Muscle layer of duodenum (tissue), 2 donors: ENCODE data around the gene ADD3.

Experiments used
- H3K27ac ChIP-seq: one replicate; pipeline ENCODE4 v1.7.0; 2013; ENCODE audit warnings: mild to moderate bottlenecking, low read length
- H3K27me3 ChIP-seq: one replicate; pipeline ENCODE4 v1.7.0; 2013; ENCODE audit warnings: low read depth, mild to moderate bottlenecking, control low read depth, low read length
- H3K36me3 ChIP-seq, 2 donors: one replicate each; pipeline ENCODE4 v1.7.0; 2013; ENCODE audit warnings: low read length in 2 of 2, control low read depth in 1 of 2, mild to moderate bottlenecking in 1 of 2; ENCODE audit not compliant: insufficient read depth in 2 of 2, control insufficient read depth in 1 of 2
- H3K4me1 ChIP-seq, 2 donors: one replicate each; pipeline ENCODE4 v1.7.0; 2013; ENCODE audit warnings: low read length in 2 of 2, mild to moderate bottlenecking in 2 of 2, control low read depth in 1 of 2, moderate library complexity in 1 of 2; ENCODE audit not compliant: insufficient read depth in 2 of 2, control insufficient read depth in 1 of 2
- H3K4me3 ChIP-seq, 2 donors: one replicate each; pipeline ENCODE4 v1.7.0; 2013; ENCODE audit warnings: low read length in 2 of 2, low read depth in 1 of 2, mild to moderate bottlenecking in 1 of 2
- H3K9me3 ChIP-seq, 2 donors: one replicate each; pipeline ENCODE4 v1.7.0; 2013; ENCODE audit warnings: low read length in 2 of 2, control low read depth in 1 of 2, mild to moderate bottlenecking in 1 of 2; ENCODE audit not compliant: control insufficient read depth in 1 of 2
- donor health status: healthy.

ADD3 gene

DNA sequence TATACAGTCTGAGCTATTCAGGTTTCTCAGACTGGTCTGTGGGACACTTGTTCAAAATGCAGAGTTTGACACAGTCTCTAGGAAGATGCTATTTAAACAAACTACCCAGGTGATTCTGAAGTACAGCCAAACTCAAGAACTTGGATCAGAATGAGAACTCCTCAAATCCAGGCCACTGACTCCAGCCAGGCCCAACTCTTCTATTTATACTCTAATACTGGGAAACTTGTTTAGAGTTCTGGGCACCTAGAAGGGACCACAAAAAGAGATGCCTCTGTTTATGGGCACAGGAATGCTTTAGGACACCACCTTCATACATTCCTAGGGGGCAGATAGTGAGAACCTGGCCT is 40.1 kb upstream of the ADD3 start:
- peaks cover 0 to 3% of the 10 kb centered on the region in 2 donors for H3K4me1 ChIP-seq
- H3K27me3 ChIP-seq: no peaks in the 10 kb centered on the region
- no peaks in the 10 kb centered on the region for H3K36me3 ChIP-seq
- H3K9me3 ChIP-seq: no peaks in the 10 kb centered on the region
- no peak overlapping the region for H3K4me3 ChIP-seq
- H3K27ac ChIP-seq: peak overlapping the region; percentile 19

DNA sequence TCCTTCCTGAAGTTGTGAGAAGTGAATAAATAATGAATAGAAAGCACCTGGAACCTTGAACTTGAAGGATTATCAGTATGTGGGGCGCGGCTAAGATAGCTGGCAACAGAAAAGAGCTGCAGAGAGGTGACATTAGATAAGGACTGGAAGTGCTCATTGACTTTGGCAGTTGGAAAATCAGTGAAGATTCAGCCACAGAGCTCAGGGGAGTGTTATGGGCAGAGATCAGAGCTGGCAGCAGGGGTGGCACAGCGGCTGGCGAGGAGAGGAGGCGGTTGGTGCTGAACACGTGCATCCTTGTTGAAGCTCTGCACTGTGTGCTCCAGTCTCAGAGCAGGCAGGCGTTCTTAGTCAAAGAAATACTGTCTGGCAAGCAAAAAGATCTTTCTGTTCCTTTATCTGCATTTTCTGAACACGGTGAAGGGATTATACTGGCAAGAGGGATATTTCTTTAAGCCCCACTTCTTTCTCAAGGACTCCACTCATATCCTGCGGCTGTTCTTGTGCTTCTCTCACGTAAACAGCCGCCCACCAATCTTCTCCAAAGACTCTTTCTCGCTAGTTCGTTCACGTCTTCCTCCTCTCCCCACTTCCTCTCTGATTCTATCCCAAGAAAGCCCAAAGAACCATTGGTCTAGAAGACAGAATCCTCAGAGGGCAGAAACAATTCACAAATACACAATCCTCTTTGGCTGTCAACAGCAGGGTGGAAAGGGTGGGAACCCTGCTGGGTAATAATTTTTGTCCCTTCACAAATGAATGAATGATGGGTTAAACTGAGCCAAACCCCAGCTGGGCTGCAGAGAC is 38.6 kb upstream of the ADD3 start:
- Histone ChIP-seq H3K27ac (peak overlapping the region; percentile 24), H3K27me3 (no peaks in the 10 kb centered on the region), H3K4me3 (peak overlapping the region in 1 of 2 donors; percentile 7), H3K36me3 (no peaks in the 10 kb centered on the region), H3K9me3 (no peaks in the 10 kb centered on the region), H3K4me1 (peaks cover 0 to 3% of the 10 kb centered on the region in 2 donors)

DNA sequence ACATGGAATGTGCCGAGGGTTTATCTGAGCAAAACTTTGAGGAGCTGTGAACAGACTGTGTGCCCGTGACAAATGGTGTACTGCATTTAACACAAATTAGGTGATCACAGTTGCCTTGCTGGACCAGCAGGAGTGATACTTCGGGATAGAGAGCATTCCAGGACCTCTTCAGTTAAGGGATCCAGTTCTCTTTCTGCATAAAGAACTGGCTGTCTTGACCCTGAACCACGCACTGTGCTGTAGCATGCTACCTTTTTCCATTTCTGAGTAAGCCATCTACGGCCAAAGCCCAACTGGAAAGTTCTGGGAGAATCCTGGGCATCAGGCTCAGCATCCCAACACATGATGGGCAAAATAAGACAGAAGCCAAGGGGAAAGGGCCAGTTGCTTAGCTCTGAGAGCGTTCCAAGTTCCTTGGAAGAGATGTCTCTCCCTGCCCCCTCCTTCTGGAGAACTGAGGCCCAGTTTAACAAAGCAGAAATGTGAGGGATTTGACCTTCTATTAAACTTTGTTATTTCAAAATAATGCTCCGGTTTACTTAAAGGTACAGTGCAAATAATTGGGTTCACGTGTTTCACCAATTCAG is 37.9 kb upstream of the ADD3 start:
- H3K4me1 ChIP-seq: peaks cover 0 to 3% of the 10 kb centered on the region in 2 donors
- no peak overlapping the region for H3K4me3 ChIP-seq
- H3K27ac ChIP-seq: peak overlapping the region; percentile 24
- H3K36me3 ChIP-seq: no peaks in the 10 kb centered on the region
- H3K27me3 ChIP-seq: no peaks in the 10 kb centered on the region
- no peaks in the 10 kb centered on the region for H3K9me3 ChIP-seq

DNA sequence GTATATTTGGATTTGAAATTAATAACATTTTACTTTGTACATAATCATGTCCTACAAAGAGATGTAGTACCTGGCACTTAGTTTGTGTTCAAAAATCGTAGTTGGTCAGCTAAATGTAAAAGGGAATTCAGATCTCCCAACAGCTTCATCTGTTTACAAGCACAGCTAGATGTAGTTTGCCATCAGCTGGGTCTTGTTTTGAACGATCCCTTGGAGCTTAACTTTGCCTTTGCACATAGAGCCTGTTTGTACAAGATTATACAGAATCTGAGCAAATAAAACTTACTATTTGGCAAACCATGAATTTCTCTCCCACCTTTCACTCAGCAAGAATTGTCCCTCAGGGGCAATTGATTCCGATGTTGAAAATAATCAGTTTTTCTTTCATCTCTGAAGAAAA is 36.1 kb upstream of the ADD3 start:
- no peak overlapping the region for H3K4me3 ChIP-seq
- H3K27ac ChIP-seq: no peak overlapping the region
- H3K4me1 ChIP-seq: peaks cover under 1 to 3% of the 10 kb centered on the region in 2 donors
- no peaks in the 10 kb centered on the region for H3K36me3 ChIP-seq
- no peaks in the 10 kb centered on the region for H3K27me3 ChIP-seq
- no peaks in the 10 kb centered on the region for H3K9me3 ChIP-seq

DNA sequence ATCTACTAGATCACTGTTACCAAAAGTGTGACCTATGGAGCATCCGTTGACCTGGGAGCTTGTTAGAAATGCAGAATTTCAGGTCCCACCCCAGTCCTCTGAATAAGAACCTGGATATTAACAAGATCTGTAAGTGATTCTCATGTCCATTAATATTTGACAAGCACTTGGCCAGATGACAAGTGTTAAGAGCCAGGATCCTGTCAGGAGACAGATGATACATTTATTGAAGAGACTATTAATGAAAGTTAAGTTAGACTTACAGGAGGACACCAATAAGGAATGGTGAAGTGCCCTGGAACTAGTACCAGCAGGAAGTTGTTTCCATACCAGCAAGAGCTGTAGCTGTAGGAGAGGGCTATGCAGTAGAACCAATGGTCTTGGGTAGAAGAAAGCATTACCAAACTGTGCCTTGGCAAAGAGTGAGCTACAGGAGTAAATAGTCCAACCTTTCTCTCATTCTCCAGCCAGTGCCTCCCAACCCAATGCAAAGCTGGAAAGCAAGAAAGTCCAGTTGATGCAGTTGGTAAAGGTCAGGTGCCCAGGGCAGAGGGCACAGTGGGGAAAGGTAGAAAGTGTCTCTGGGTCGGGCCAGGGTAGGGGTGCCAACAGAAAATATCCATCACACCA is 35.3 kb upstream of the ADD3 start:
- no peaks in the 10 kb centered on the region for H3K9me3 ChIP-seq
- H3K4me3 ChIP-seq: no peak overlapping the region
- peaks cover 3 to 4% of the 10 kb centered on the region in 2 donors for H3K4me1 ChIP-seq
- no peak overlapping the region for H3K27ac ChIP-seq
- H3K36me3 ChIP-seq: no peaks in the 10 kb centered on the region
- no peaks in the 10 kb centered on the region for H3K27me3 ChIP-seq

DNA sequence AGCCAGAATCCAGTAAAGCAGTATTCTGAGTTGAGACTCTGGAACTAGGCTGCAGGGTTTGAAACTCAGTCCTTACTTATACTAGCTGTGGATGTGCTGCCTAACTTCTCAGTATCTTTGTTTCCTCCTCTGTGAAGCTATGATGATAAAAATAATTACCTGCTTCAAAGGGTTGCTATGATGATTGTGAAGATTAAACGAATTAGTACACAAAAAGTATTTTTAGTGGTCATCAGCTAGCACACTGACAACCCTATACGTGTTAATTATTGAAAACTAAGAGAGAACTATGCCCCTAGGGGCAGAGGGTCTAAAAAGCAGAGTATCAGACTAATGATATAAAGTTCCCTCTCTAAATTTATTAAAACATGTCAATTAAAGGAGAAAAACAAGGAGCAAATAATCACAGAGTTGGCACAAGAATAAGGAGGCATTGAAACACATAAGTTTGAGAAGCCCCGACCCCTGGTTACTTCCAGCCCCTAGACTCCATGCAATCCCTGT is 34.4 kb upstream of the ADD3 start:
- Histone ChIP-seq H3K4me1 (peaks cover 0 to 4% of the 10 kb centered on the region in 2 donors), H3K36me3 (no peaks in the 10 kb centered on the region), H3K4me3 (no peak overlapping the region), H3K9me3 (no peaks in the 10 kb centered on the region), H3K27ac (no peak overlapping the region), H3K27me3 (no peaks in the 10 kb centered on the region)

DNA sequence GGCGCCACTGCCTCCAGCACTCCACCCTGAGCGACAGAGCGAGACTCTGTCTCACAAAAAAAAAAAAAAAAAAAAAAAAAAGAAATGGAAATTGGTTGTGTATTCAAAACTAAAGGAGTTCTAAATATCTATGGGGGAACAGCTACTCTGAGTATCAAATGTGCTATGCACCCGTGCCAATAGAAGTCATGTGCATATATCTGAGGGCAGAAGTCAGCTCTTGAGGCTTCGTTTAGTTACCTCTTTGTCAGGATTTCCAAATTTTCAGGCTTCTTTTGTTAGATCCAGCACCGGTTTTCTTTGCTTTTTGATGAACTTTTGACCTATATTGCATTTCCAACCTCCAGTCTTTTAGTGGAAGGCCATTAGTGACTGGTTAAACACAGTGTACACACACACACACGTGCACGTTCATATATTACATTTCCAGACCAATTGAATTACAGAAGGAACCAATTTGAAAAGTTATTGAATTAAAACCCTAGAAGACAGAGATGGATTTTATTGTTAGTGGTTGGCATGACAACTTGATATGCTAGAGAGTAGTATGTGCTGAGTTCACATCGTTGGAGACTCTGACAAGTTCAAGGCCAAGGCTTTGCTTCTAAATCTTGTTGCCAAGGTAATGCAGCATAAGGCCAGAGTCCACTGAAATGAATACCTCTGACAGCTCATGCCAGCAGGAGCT is 33.1 kb upstream of the ADD3 start:
- H3K27me3 ChIP-seq: no peaks in the 10 kb centered on the region
- H3K9me3 ChIP-seq: no peaks in the 10 kb centered on the region
- no peak overlapping the region for H3K4me3 ChIP-seq
- H3K27ac ChIP-seq: no peak overlapping the region
- peaks cover 4 to 5% of the 10 kb centered on the region in 2 donors for H3K4me1 ChIP-seq
- H3K36me3 ChIP-seq: no peaks in the 10 kb centered on the region

DNA sequence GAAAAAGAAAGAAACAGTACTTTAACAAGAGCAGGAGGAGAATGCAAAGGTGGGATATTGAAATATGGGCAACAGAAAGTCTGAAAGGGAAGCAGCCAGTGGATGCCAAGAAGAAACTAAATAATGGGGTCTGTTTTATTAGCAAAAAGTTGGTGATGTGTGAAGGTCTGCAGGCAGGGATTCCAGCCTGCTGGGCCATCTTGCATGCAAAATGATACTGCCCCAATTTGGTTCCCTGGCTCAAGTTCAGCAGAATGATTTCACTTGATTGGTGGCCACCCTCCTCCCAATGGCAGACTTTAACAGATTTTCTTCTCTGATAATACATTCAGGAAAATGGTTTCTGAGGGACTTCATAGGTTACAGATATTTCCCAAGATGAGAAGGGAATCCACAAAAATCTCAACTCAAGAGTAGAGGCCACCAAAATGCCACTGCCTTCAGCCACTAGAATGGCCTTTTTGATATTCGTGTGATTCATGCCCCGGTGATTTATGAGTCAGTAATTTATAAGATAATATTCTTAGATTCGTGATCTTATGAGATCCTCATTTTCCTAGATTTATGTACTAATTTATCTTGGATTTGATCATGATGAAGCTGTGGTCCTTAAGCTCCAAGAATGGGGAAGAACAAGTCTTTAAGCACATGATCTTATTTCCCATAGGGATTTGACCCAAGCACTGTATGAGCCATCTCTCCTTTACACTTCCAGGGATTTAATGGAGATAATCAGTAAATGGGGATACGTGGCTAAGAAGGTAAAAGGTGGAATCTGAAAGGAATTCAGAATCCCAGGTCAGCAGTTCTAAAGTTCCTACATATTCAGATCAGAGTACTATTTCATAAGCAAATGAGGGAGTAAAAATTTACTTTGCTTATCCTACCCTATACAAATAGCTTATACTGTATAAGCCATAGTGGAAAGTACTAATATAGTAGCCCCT is 32.3 kb upstream of the ADD3 start:
- Histone ChIP-seq H3K9me3 (no peaks in the 10 kb centered on the region), H3K27ac (no peak overlapping the region)

DNA sequence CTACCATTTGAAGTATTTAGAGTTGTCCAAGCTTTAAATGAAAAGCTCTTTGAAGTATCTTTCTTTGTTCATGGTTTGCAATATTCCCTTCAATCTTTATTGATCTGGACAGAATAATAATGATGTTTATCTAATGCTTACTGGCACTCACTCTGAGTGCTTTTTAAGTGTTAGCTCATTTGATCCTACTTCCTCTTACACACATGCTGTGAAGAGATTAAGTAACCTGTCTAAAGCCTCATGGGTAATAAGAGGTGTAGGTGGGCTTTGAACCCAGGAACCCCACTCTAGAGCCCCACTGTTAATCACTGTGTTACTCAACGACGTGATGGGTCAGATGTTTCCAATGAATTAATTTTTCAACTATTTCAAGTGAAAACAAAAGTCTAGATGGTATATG is 31.1 kb upstream of the ADD3 start:
- Histone ChIP-seq H3K36me3 (no peaks in the 10 kb centered on the region), H3K4me1 (peaks cover 4 to 5% of the 10 kb centered on the region in 2 donors), H3K4me3 (no peak overlapping the region), H3K27ac (peak overlapping the region; percentile 76), H3K27me3 (no peaks in the 10 kb centered on the region), H3K9me3 (no peaks in the 10 kb centered on the region)

More for the DNA sequence above, 32.3 kb upstream of the ADD3 start:
- H3K27me3 ChIP-seq: no peaks in the 10 kb centered on the region
- peaks cover 4 to 5% of the 10 kb centered on the region in 2 donors for H3K4me1 ChIP-seq
- H3K36me3 ChIP-seq: no peaks in the 10 kb centered on the region
- no peak overlapping the region for H3K4me3 ChIP-seq

DNA sequence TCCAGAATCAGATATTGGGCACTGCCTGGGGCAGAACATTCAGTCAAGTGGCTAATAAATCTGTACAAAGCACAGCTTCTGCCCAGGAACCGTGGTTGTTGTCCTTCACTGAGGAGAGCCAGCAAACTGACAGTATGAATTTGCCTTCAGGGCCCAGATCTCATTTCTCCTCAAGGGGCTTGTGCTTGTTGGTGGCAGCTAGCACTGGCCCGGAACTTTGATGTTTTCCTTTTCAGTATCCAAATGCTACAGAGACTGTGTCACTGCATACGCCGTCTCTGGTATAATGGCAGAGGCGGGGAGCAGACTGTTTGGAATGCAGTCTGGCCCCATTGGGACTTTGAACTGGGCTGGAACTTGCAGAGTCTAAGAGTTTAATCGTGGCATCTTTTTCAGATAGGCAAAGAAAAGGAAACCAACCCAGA is 30.4 kb upstream of the ADD3 start:
- Histone ChIP-seq H3K4me3 (peak overlapping the region in 1 of 2 donors; percentile 34), H3K9me3 (no peaks in the 10 kb centered on the region)

More for the DNA sequence above, 30.4 kb upstream of the ADD3 start:
- no peaks in the 10 kb centered on the region for H3K36me3 ChIP-seq
- peaks cover 4 to 5% of the 10 kb centered on the region in 2 donors for H3K4me1 ChIP-seq
- no peaks in the 10 kb centered on the region for H3K27me3 ChIP-seq
- H3K27ac ChIP-seq: peak overlapping the region; percentile 76
